Body of pancreas (tissue), 4 donors: ENCODE measurements around the gene ZNF664. TPM values are rescaled to one million over a fixed set of nuclear protein-coding genes. Genes with fewer than 3 reads are reported as not detected.

Source experiments
- ATAC-seq: fragments of 150-250 bp; one replicate; pipeline ENCODE4 v1.9.1; 2016
- DNase-seq, 4 donors: peaks; one replicate each; pipeline ENCODE4 v3.0.0-alpha.2; 2019
- H3K27ac ChIP-seq, 4 donors: fragments of 200-600 bp; sonication (generic); 1 replicate in 3 of 4; 2 replicates in 1 of 4; pipeline versions ENCODE4 v1.5.1 to v1.6.1; 2016 to 2019; ENCODE audit warnings: mild to moderate bottlenecking in 1 of 4, mixed read lengths in 1 of 4, moderate library complexity in 1 of 4
- H3K27me3 ChIP-seq, 2 donors: fragments of 200-600 bp; sonication (generic); one replicate each; pipeline ENCODE4 v1.6.0; 2016; ENCODE audit warnings: mild to moderate bottlenecking in 1 of 2
- H3K36me3 ChIP-seq, 2 donors: fragments of 200-600 bp; sonication (generic); replicated peaks in 1 of 2; 2 replicates each; pipeline ENCODE4 v1.5.1; 2016; ENCODE audit warnings: low read depth in 2 of 2; ENCODE audit not compliant: insufficient read depth in 1 of 2
- H3K4me1 ChIP-seq: fragments of 200-600 bp; sonication (generic); one replicate; pipeline ENCODE4 v1.6.0; 2016
- H3K4me3 ChIP-seq, 2 donors: fragments of 200-600 bp; sonication (generic); 1 replicate in 1 of 2; 2 replicates in 1 of 2; pipeline ENCODE4 v1.5.1; 2016 to 2019
- H3K9me3 ChIP-seq, 3 donors: fragments of 200-600 bp; sonication (generic); 1 replicate in 2 of 3; 2 replicates in 1 of 3; pipeline ENCODE4 v1.5.1; 2016
- POLR2A ChIP-seq, 3 donors: fragments of 450-650 bp; IDR thresholded peaks; one replicate each; pipeline ENCODE4 v1.6.1; 2016; ENCODE audit warnings: antibody characterized with exemption in 3 of 3, mild to moderate bottlenecking in 2 of 3
- WGBS, 2 donors: methylation state at CpG; one replicate each; pipeline ENCODE4 v1.1.5; 2017; 5-methylcytosine and 5-hydroxymethylcytosine counted together
- intact Hi-C: fragments of 100-400 bp; cut with DNase I; formaldehyde crosslinking; loops from one replicate; pipeline ENCODE4 v1.15.1; 2023
- total RNA-seq, 2 donors: library from RNA; depleted of rRNA; stranded (reverse); fragments of >200 nt; gene quantifications; one replicate each; pipeline ENCODE4 v1.1.0, GENCODE V29; 2016
- TF ChIP-seq, protein P1 (sequence below), 7 experiments: fragments of 450-650 bp in 4 of 7; fragments of 200-600 bp in 3 of 7; sonication (generic) in 3 of 7; IDR thresholded peaks; one replicate each; pipeline ENCODE4 v1.5.1; 2016 to 2019; ENCODE audit warnings: antibody characterized with exemption in 7 of 7

ZNF664 gene
- total RNA-seq, 2 donors from 2014 or later, result 32.6 to 53.2 TPM

DNA sequence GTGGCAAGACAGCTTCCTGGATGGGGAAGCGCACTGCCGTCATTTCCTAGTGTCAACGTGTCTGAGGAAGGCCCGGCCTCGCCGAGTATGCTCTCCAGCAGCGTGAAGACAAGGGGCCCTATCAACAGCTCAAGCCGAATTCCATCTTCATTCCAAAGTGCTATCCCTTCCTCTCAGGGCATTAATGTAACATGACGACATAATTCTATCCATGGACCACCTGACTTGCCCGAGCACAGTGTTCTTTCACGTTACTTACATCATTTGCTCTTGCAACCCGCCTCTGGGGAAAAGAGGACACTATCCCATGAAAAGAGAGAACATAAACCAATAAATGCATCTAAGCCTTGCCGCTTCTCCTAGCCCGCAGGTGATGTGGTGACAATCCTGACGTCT lies 23.2 kb upstream of the ZNF664 start:
- no peak for DNase-seq
- no peaks in the 10 kb centered on the region for H3K27me3 ChIP-seq
- 90 to 94% methylated on average over 15 of the region's 15 CpGs for WGBS, 2 donors
- no peaks in the 10 kb centered on the region for H3K9me3 ChIP-seq
- intact Hi-C loops, result no loop called here
- no peak for TF ChIP-seq POLR2A (IDR thresholded peaks at IDR 0.05)
- TF ChIP-seq, protein P1, sequence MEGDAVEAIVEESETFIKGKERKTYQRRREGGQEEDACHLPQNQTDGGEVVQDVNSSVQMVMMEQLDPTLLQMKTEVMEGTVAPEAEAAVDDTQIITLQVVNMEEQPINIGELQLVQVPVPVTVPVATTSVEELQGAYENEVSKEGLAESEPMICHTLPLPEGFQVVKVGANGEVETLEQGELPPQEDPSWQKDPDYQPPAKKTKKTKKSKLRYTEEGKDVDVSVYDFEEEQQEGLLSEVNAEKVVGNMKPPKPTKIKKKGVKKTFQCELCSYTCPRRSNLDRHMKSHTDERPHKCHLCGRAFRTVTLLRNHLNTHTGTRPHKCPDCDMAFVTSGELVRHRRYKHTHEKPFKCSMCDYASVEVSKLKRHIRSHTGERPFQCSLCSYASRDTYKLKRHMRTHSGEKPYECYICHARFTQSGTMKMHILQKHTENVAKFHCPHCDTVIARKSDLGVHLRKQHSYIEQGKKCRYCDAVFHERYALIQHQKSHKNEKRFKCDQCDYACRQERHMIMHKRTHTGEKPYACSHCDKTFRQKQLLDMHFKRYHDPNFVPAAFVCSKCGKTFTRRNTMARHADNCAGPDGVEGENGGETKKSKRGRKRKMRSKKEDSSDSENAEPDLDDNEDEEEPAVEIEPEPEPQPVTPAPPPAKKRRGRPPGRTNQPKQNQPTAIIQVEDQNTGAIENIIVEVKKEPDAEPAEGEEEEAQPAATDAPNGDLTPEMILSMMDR (IDR thresholded peaks at IDR 0.05), result no peak
- H3K36me3 ChIP-seq, result no peaks in the 10 kb centered on the region
- ATAC-seq, result no peak
- no peak overlapping the region for H3K27ac ChIP-seq
- peaks cover 13% of the 10 kb centered on the region for H3K4me1 ChIP-seq
- no peak overlapping the region for H3K4me3 ChIP-seq

DNA sequence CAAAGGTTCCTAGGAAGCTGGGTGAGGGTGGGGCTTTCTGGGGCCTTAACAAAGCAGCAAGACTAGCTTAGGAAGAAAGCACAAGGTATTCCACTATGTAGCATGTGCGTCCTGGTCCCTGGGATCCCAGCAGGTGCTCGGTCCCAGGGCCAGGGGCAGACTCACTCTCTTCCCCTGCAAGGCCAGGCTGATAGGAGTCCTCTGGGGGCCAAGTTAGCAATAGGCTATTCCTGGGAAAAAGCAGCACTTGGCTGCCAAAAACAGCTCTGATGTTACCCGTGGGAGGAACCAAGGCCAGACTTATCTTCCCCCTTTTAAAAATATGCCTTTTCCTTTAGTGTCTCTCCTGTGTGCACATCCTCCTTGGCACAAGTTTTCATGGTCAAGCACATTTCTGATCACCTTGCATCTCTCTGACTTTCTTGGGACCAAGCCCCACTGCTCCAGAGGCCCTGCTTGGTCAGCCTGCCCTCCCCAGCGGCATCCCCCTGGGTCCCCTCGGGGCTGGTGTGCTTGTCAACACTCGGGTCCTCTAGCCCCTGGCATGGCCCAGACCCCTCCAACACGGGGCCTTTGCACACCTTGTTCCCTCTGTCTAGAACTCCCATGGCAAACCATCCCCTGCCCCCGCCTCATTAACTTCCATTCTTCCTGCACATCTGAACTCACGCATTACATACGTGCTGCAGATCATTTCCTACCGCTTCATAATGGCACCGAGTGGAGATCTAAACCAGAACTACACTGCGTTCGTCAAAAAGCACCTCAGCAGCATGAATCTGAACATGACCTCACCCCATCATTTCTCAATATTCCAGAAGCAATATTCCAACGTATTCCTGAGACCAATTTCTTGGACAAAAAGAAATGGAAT lies 22.3 kb upstream of the ZNF664 start:
- 80 to 81% methylated on average over 14 to 15 of the region's 15 CpGs for WGBS, 2 donors
- no peak for ATAC-seq
- TF ChIP-seq POLR2A (IDR thresholded peaks at IDR 0.05), result no peak
- TF ChIP-seq, protein P1 (IDR thresholded peaks at IDR 0.05), result no peak

DNA sequence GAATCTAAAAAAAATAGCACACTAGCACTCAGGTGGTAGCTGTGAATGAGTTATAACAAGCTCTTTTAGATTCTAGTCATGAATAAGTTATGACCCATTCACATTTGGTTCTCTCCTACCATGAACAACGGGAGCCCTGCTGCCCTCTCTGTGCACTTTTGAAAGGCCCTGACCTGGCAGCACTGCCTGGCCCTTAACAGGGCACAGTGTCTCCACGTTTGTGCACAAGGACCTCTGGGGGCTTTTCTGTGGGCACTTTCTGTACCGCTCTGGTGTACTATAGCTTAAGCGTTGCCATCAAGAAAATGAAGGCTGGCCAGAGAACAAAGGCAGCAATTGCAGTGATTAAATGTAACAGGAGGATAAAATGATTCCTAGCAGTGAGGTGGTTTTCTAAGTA lies 21.5 kb upstream of the ZNF664 start:
- peaks cover 13% of the 10 kb centered on the region for H3K4me1 ChIP-seq

More for the DNA sequence above, 22.3 kb upstream of the ZNF664 start:
- intact Hi-C loops, result no loop called here
- no peaks in the 10 kb centered on the region for H3K36me3 ChIP-seq
- H3K27me3 ChIP-seq, result no peaks in the 10 kb centered on the region
- no peaks in the 10 kb centered on the region for H3K9me3 ChIP-seq
- H3K4me3 ChIP-seq, result no peak overlapping the region
- H3K4me1 ChIP-seq, result peaks cover 13% of the 10 kb centered on the region
- no peak overlapping the region for H3K27ac ChIP-seq
- DNase-seq, result peak in 1 of 4 donors; percentile 45

DNA sequence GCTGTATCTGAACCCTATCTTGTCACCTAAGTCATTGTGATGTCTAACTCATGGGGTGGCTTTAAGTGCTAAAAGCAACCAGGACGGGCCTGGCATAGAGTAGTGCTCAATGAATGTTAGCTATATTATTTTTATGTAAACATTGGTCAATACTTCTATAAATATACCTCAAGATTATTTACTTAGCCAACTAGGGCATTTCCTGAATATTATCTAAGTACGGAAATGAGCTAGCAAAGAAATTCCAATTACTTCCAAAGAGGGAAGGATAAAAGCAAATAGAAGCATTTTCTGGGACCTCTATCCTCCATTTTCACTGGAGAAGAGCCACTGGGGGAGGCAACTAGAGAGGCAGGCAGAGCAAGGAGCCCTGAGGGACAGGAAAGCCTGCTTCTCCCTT lies 21.0 kb upstream of the ZNF664 start:
- intact Hi-C loops, result no loop called here
- TF ChIP-seq POLR2A (IDR thresholded peaks at IDR 0.05), result no peak
- TF ChIP-seq, protein P1 (IDR thresholded peaks at IDR 0.05), result no peak
- no peak for DNase-seq

More for the DNA sequence above, 21.5 kb upstream of the ZNF664 start:
- TF ChIP-seq, protein P1 (IDR thresholded peaks at IDR 0.05), result no peak
- TF ChIP-seq POLR2A (IDR thresholded peaks at IDR 0.05), result no peak
- 87 to 89% methylated on average over 4 of the region's 4 CpGs for WGBS, 2 donors
- no peak overlapping the region for H3K4me3 ChIP-seq
- H3K9me3 ChIP-seq, result no peaks in the 10 kb centered on the region
- H3K36me3 ChIP-seq, result no peaks in the 10 kb centered on the region
- H3K27ac ChIP-seq, result no peak overlapping the region
- intact Hi-C loops, result no loop called here
- H3K27me3 ChIP-seq, result no peaks in the 10 kb centered on the region
- DNase-seq, result no peak
- no peak for ATAC-seq

More for the DNA sequence above, 21.0 kb upstream of the ZNF664 start:
- Histone ChIP-seq H3K36me3 (no peaks in the 10 kb centered on the region), H3K27ac (no peak overlapping the region), H3K9me3 (no peaks in the 10 kb centered on the region), H3K27me3 (no peaks in the 10 kb centered on the region), H3K4me3 (no peak overlapping the region), H3K4me1 (peaks cover 13% of the 10 kb centered on the region)
- ATAC-seq, result no peak
- 23 to 46% methylated on average over 2 of the region's 2 CpGs for WGBS, 2 donors
